Thymus (tissue), 11 donors: ENCODE data around the gene ANKRD35. TPM values are rescaled to one million over a fixed set of nuclear protein-coding genes. Genes with fewer than 3 reads are reported as not detected.

Experiments
- DNase-seq, 9 donors: peaks; one replicate each; pipeline ENCODE4 v3.0.0-alpha.2; 2013; ENCODE audit warnings: low spot score in 9 of 9, low read depth in 6 of 9, missing footprints in 1 of 9
- H3K27ac ChIP-seq, 2 donors: one replicate each; pipeline ENCODE4 v1.5.1; 2013; ENCODE audit warnings: control low read depth in 1 of 2, low read depth in 1 of 2, low read length in 1 of 2, mild to moderate bottlenecking in 1 of 2, moderate library complexity in 1 of 2
- H3K27me3 ChIP-seq, 2 donors: one replicate each; pipeline ENCODE4 v1.5.1; 2013; ENCODE audit warnings: low read length in 1 of 2; ENCODE audit not compliant: control insufficient read depth in 2 of 2, insufficient read depth in 1 of 2
- H3K36me3 ChIP-seq, 2 donors: one replicate each; pipeline ENCODE4 v1.5.1; 2013; ENCODE audit warnings: low read length in 1 of 2, mild to moderate bottlenecking in 1 of 2, moderate library complexity in 1 of 2; ENCODE audit not compliant: control insufficient read depth in 2 of 2, insufficient read depth in 2 of 2
- H3K4me1 ChIP-seq, 2 donors: one replicate each; pipeline ENCODE4 v1.5.1; 2013; ENCODE audit warnings: low read length in 2 of 2; ENCODE audit not compliant: control insufficient read depth in 2 of 2, insufficient read depth in 2 of 2
- H3K4me3 ChIP-seq, 2 donors: one replicate each; pipeline ENCODE4 v1.5.1; 2013; ENCODE audit warnings: low read length in 2 of 2, control low read depth in 1 of 2, mild to moderate bottlenecking in 1 of 2
- H3K9me3 ChIP-seq, 2 donors: one replicate each; pipeline ENCODE4 v1.5.1; 2013; ENCODE audit warnings: low read length in 1 of 2, mild to moderate bottlenecking in 1 of 2; ENCODE audit not compliant: control insufficient read depth in 2 of 2, insufficient read depth in 1 of 2
- WGBS: extraction: QIAGEN DNeasy Blood & Tissue Kit; methylation state at CpG from one replicate; pipeline ENCODE4 v1.1.7; 2013; 5-methylcytosine and 5-hydroxymethylcytosine counted together
- polyA plus RNA-seq: library from polyadenylated mRNA; stranded (reverse); fragments of 200-250 nt; gene quantifications from one replicate; pipeline ENCODE4 v1.2.3, GENCODE V29; 2013
- total RNA-seq: library from RNA; stranded (reverse); fragments of 120-200 nt; gene quantifications from one replicate; pipeline ENCODE4 v1.2.4, GENCODE V29; 2013
- donor health status: healthy.

Gene ANKRD35
- total and polyA plus RNA-seq, 2 donors = 0.28 to 2.7 TPM

DNA sequence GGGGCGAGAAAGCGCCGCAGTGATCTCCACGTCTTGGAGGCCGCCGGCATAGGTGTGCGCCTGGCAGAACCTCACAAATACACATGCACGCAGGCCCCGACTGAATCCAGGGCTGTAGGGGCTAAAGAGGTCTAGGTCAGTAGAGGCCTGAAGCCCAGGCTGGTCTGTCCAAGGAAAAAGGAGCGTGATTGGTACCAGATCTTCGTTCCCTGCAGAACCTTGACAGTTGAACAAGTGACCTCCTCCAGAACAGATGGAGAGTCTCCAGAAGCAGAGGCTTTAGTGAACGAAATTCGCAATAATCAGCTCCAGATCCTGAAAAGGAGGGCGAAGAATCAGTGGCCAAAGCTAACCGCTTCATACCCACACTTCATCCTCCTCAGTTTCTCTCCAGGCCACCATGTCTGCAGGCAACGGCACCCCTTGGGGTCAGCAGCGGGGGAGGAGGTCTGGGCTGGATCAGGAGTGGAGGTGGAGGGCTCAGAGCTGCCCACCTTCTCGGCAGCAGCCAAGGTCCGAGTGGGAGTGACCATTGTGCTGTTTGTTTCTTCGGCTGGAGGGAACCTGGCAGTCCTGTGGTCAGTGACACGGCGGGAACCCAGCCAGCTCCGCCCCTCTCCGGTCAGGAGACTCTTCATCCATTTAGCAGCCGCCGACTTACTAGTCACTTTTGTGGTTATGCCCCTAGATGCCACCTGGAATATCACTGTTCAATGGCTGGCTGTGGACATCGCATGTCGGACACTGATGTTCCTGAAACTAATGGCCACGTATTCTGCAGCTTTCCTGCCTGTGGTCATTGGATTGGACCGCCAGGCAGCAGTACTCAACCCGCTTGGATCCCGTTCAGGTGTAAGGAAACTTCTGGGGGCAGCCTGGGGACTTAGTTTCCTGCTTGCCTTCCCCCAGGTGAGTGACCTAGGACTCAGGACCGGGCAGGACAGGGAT lies 33.6 kb upstream of the ANKRD35 start:
- no peaks in the 10 kb centered on the region for H3K27me3 ChIP-seq
- peak overlapping the region; percentile 93 to 95 for H3K4me3 ChIP-seq
- peaks cover 12 to 21% of the 10 kb centered on the region in 2 donors for H3K4me1 ChIP-seq
- H3K36me3 ChIP-seq = peaks cover 4 to 24% of the 10 kb centered on the region in 2 donors
- H3K27ac ChIP-seq = peak overlapping the region; percentile 96 to 99
- no peaks in the 10 kb centered on the region for H3K9me3 ChIP-seq
- DNase-seq = peak in 1 of 9 donors; percentile 15
- WGBS = 19% methylated on average over 33 of the region's 33 CpGs

DNA sequence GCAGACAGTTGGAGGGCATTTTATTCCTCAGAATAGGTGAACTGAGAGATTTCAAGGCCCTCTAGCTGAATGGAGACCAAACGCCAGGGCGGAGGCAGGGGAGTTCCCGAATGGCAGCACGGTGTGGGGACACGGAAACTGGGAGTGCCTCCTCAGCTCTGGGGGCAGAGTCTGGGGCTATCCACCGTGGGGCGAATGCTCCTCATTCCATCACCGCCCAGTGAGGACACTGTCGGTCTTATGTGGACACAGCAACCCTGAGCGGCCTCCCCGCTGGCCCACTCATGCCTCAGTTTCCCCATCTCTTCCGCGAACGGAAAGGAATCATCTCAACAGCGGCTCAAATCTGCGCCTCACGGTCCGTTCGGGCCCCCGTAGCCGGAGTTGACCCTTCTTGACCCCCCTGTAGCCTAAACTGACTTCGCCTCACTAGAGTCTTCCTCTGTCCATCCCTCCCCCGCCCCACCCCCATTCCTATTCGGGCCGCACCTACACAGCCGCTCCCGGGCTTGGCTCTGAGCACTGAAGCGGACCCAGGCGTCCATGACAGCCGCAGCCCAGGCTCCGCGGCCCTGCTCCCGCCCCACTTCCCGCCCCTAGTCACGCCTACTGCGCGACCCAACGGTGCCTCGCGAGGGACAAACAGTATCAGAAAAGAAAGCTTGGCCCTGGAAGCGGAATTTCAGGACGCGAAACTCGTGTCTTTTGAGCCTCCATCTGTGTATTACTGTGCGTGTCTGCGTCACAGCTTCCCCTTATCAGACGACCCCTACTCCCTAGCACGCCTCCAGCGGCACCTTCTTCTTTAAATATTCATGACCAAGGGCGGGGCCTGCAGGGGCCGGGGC lies 32.7 kb upstream of the ANKRD35 start, which contains the start of gene PEX11B:
PEX11B (minus strand) TSS at position 574 of the 848 bp plus-strand sequence; CDS start at position 545, 29 bp downstream.
- Histone ChIP-seq H3K4me1 (peaks cover 12 to 21% of the 10 kb centered on the region in 2 donors), H3K27me3 (no peaks in the 10 kb centered on the region), H3K4me3 (peak within 1 kb of the TSS; percentile 93 to 95), H3K9me3 (no peaks in the 10 kb centered on the region), H3K27ac (peak within 1 kb of the TSS; percentile 96 to 99), H3K36me3 (peaks cover 0 to 22% of the 10 kb centered on the region in 2 donors)
- under 1% methylated on average over 51 of the region's 51 CpGs for WGBS
- DNase-seq = peak; percentile 86 to 97 (median 92)

DNA sequence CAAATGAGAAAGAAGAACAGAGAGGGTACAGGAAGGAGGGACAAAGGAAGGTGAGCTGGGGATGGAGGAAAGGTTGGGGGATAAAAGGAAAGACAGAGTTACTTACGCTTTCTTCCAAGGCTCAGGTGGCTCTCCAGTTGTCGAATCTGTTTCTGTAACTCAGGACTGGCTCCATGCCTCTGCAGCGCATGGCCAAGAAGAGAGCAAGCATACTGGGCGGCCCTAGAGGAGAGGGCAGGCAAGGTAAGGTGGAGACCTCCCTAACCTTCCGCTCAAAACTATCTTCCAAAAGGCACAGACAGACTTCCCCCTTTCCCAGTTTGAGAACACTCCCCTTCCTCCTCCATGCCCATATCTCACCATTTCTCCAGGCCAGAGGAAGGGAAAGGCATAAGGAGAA lies 31.9 kb upstream of the ANKRD35 start:
- H3K4me3 ChIP-seq = peak overlapping the region; percentile 93 to 95
- H3K9me3 ChIP-seq = no peaks in the 10 kb centered on the region
- H3K27ac ChIP-seq = no peak overlapping the region
- no peaks in the 10 kb centered on the region for H3K27me3 ChIP-seq
- peaks cover 12 to 21% of the 10 kb centered on the region in 2 donors for H3K4me1 ChIP-seq
- WGBS = 95% methylated on average over 5 of the region's 5 CpGs
- peaks cover 0 to 19% of the 10 kb centered on the region in 2 donors for H3K36me3 ChIP-seq
- no peak for DNase-seq

DNA sequence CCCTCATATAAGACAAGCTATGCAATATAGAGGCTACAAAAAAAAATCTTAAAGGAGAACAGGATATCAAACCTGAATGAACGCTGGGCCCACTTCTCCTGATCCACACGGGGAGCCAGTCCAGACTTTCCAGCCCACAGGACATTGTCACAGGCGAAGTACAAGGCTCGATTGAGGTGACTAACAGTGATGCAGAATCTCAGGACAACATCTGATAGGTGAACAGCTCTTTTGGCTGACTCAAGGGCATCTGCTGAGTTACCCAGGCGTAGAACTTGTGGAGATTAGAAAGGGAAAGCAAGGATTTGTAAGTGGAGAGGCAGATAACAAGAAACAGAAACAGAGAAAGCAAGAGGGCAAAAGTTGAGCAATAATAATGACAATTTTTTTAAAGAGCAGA lies 31.1 kb upstream of the ANKRD35 start:
- no peaks in the 10 kb centered on the region for H3K9me3 ChIP-seq
- H3K36me3 ChIP-seq = peaks cover 6 to 27% of the 10 kb centered on the region in 2 donors
- H3K27me3 ChIP-seq = no peaks in the 10 kb centered on the region
- peaks cover 12 to 21% of the 10 kb centered on the region in 2 donors for H3K4me1 ChIP-seq
- H3K4me3 ChIP-seq = no peak overlapping the region
- DNase-seq = no peak
- no peak overlapping the region for H3K27ac ChIP-seq
- 97% methylated on average over 5 of the region's 5 CpGs for WGBS

DNA sequence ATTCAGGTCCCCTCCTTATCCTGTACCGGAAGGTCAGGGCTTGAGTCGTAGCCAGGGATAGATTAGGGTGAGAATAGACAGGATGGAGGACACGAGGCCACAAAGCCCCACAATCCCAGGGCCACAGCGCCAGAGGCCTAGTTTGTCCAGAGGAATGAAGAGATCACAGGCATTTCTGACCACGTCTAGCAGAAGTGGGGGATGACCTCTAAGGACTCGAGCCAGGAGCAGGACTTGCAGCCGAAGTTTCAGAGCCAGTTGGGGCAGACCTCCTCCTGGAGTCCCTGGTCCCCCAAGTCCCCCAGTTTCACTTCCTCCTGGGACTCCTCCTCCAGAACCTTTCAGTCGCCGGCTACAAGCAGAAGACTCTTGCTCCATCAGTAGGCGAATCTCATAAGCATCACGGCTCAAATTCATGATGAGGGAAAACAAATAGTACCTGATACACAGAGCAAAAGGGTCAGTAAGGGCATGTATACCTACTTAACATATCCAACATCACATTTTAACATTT lies 26.5 kb upstream of the ANKRD35 start:
- Histone ChIP-seq H3K4me1 (no peaks in the 10 kb centered on the region), H3K27ac (no peak overlapping the region), H3K9me3 (no peaks in the 10 kb centered on the region), H3K4me3 (no peak overlapping the region), H3K27me3 (no peaks in the 10 kb centered on the region), H3K36me3 (peaks cover 10 to 38% of the 10 kb centered on the region in 2 donors)
- no peak for DNase-seq
- 96% methylated on average over 11 of the region's 11 CpGs for WGBS

DNA sequence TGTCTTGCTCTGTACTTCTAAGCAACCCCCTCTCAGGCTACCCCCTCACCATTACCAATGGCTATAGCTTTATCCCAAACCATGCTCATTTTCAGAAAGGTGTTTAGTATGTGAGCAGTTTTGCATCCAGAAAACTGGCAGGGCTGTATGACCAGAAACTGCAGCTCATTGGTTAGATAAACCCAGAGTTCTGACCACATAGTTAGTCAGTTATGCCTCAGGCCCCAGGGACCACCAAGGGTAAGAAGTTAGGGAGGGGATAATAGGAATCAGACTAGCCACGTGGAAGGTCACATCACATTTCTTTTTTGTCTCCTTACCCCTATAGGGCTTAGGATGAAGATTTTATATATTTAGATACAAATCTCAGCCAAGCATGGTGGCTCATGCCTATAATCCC lies 23.0 kb upstream of the ANKRD35 start:
- Histone ChIP-seq H3K27me3 (no peaks in the 10 kb centered on the region), H3K36me3 (peaks cover 10 to 19% of the 10 kb centered on the region in 2 donors), H3K4me1 (no peaks in the 10 kb centered on the region), H3K4me3 (no peak overlapping the region), H3K9me3 (no peaks in the 10 kb centered on the region), H3K27ac (no peak overlapping the region)
- no peak for DNase-seq
- WGBS = 98% methylated on average over 1 of the region's 1 CpG

DNA sequence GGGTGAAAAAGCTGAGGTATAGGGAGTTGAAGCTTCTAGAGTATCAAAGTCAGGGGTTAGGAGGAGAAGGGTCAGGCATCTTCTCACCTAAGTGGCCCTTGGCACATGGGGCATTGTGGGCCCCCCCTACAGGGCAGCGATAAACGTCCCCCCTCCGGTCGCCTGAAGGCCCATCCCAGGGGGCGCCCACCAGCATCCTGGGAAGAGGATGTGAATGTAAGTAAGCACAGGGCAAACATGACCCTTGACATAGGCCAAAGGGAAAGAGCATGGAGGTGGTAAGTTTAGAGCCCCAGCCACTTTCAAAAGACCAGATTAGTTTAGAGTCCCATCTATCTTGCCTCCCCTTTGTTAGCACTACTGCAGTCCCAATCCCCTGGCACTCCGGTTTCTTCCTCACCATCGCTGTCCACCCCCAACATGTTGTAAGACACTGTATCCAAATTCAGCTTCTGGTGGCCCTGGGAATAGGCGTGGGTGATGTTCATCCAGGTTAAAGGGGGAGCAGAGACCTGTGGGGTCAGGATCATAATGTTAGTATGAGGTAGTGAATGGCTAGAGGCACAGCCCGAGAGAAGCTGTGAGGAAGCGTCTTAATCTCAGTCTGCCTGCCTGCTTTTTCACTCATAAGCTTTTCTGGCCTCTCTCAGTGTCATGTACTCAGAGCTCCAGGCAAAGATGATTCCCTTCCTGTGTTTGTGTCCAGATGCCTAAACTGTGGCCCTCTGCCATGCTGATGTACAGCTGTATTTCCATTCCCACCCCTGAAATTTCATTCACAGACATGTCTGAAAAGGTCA lies 21.5 kb upstream of the ANKRD35 start:
- H3K4me3 ChIP-seq = no peak overlapping the region
- DNase-seq = no peak
- no peak overlapping the region for H3K27ac ChIP-seq
- H3K36me3 ChIP-seq = peaks cover 7 to 15% of the 10 kb centered on the region in 2 donors
- no peaks in the 10 kb centered on the region for H3K27me3 ChIP-seq
- H3K4me1 ChIP-seq = no peaks in the 10 kb centered on the region
- no peaks in the 10 kb centered on the region for H3K9me3 ChIP-seq
- WGBS = 95% methylated on average over 10 of the region's 10 CpGs

DNA sequence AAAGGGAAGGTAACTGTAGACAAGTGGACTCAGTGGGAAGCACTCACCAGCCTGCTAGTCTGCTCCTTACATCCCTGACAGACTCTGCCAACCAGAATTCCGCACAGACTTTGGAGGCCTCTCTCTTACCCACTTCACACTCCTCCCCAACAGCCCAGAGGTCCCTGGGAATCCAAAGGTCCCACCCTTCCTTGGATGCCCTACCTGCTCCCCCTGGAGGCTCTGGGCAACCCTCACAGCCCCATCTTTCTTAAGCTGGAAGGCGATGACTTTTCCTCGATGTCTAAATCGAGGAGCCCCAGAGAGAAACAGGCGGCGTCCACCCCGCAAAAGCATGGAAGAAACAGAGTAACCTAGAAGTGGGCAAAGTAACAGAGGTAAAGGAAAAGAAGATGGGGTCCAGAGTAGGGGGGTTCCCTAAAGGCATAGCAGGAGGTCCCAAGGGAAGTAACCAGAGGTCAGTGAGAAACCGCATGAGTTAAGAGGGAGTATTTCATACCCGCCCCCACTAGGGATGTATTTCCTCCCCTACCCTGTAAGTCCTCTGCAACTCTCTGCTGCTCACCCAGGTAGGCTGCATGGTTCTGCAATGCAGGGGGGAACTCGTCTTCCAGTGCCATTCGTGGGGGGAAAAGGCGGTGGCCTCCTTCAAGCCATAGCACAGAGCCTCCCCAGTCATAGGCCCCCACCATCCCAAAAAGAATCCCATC lies 15.8 kb upstream of the ANKRD35 start:
- WGBS = 96% methylated on average over 12 of the region's 12 CpGs
- Histone ChIP-seq H3K27ac (no peak overlapping the region), H3K4me1 (no peaks in the 10 kb centered on the region), H3K27me3 (no peaks in the 10 kb centered on the region), H3K9me3 (no peaks in the 10 kb centered on the region), H3K36me3 (no peaks in the 10 kb centered on the region), H3K4me3 (no peak overlapping the region)
- no peak for DNase-seq
